H1 (cell line): ENCODE data around the gene LHCGR. TPM values are rescaled to one million over a fixed set of nuclear protein-coding genes. Genes with fewer than 3 reads are reported as not detected.

Experiments used
- CTCF ChIA-PET: fragments of 300-600 bp; sonication (Branson Sonifier 250); formaldehyde crosslinking; loops from one replicate; lab custom pipeline; 2021; ENCODE audit not compliant: partially characterized antibody; lab: Charles Lee
- POLR2A ChIA-PET: fragments of 300-600 bp; sonication (Branson Sonifier 250); formaldehyde crosslinking; loops from one replicate; lab custom pipeline; 2021; ENCODE audit warnings: inconsistent platforms; ENCODE audit not compliant: partially characterized antibody; lab: Charles Lee
- DNase-seq, 2 experiments: peaks; one replicate each; pipeline versions ENCODE4 v3.0.0 to v3.0.0-alpha.2; 2010 to 2022; ENCODE audit warnings: low spot score in 2 of 2, low read depth in 1 of 2, mixed read lengths in 1 of 2
- FAIRE-seq: peaks from 2 replicates; lab custom pipeline; 2011; peaks lifted over from hg19 to GRCh38; lab: Jason Lieb, UNC
- H2AFZ ChIP-seq: 2 replicates; pipeline ENCODE4 v1.8.1; 2012; ENCODE audit warnings: low read length, inconsistent platforms
- H2AK5ac ChIP-seq: 2 replicates; pipeline ENCODE4 v1.6.1; 2013; ENCODE audit warnings: low read depth, low read length
- H2BK120ac ChIP-seq: replicated peaks from 2 replicates; pipeline ENCODE3; 2013; ENCODE audit warnings: low read depth, low read length, inconsistent platforms
- H2BK12ac ChIP-seq: 2 replicates; pipeline ENCODE4 v1.6.1; 2013; ENCODE audit warnings: low read depth, low read length
- H2BK15ac ChIP-seq: 2 replicates; pipeline ENCODE4 v1.6.1; 2013; ENCODE audit warnings: low read length
- H2BK20ac ChIP-seq: 2 replicates; pipeline ENCODE4 v1.6.1; 2013; ENCODE audit warnings: low read length
- H2BK5ac ChIP-seq: 2 replicates; pipeline ENCODE4 v1.6.1; 2013; ENCODE audit warnings: low read depth, low read length
- H3K14ac ChIP-seq: 2 replicates; pipeline ENCODE4 v1.6.1; 2013; ENCODE audit warnings: inconsistent platforms; ENCODE audit not compliant: insufficient read length
- H3K18ac ChIP-seq: 2 replicates; pipeline ENCODE4 v1.6.1; 2013; ENCODE audit warnings: low read length; ENCODE audit errors: extremely low read depth
- H3K23ac ChIP-seq: 2 replicates; pipeline ENCODE4 v1.6.1; 2013; ENCODE audit warnings: inconsistent platforms; ENCODE audit not compliant: insufficient read length
- H3K23me2 ChIP-seq: 2 replicates; pipeline ENCODE4 v1.6.1; 2013; ENCODE audit warnings: low read depth, low read length
- H3K27ac ChIP-seq: 2 replicates; pipeline ENCODE4 v1.6.1; 2011; ENCODE audit warnings: low read depth, low read length, inconsistent platforms
- H3K27me3 ChIP-seq, 4 experiments: replicated peaks in 1 of 4; 1 replicate in 1 of 4; 2 replicates in 3 of 4; pipeline versions ENCODE4 v1.6.1 to v1.8.1; 2011 to 2013; ENCODE audit warnings: low read length in 3 of 4, mild to moderate bottlenecking in 3 of 4, inconsistent platforms in 2 of 4, mixed read lengths in 2 of 4, moderate library complexity in 1 of 4; ENCODE audit not compliant: control insufficient read depth in 3 of 4, insufficient read depth in 3 of 4; ENCODE audit errors: extremely low read depth in 1 of 4
- H3K36me3 ChIP-seq, 4 experiments: 2 replicates each; pipeline versions ENCODE4 v1.6.1 to v1.8.1; 2011 to 2013; ENCODE audit warnings: mild to moderate bottlenecking in 4 of 4, low read length in 3 of 4, moderate library complexity in 2 of 4, control low read depth in 1 of 4, inconsistent platforms in 1 of 4; ENCODE audit not compliant: insufficient read depth in 4 of 4, control insufficient read depth in 2 of 4
- H3K4ac ChIP-seq: replicated peaks from 2 replicates; pipeline ENCODE3; 2013; ENCODE audit warnings: low read length, low read depth, mixed read lengths, inconsistent platforms; ENCODE audit not compliant: insufficient read length
- H3K4me1 ChIP-seq, 4 experiments: replicated peaks in 1 of 4; 1 replicate in 1 of 4; 2 replicates in 3 of 4; pipeline versions ENCODE4 v1.6.1 to v1.8.1; 2011 to 2013; ENCODE audit warnings: low read length in 3 of 4, inconsistent platforms in 2 of 4, mixed read lengths in 1 of 4; ENCODE audit not compliant: insufficient read depth in 4 of 4, control insufficient read depth in 3 of 4
- H3K4me2 ChIP-seq, 2 experiments: 2 replicates each; pipeline versions ENCODE4 v1.6.1 to v1.8.1; 2011 to 2013; ENCODE audit warnings: low read depth in 2 of 2, low read length in 2 of 2, control low read depth in 1 of 2, inconsistent platforms in 1 of 2, mild to moderate bottlenecking in 1 of 2; ENCODE audit not compliant: insufficient read depth in 1 of 2
- H3K4me3 ChIP-seq, 4 experiments: fragments of 200-600, 300-600 bp in 1 of 4; sonication (generic), shearing (Covaris generic), sonication (Bioruptor Twin) in 1 of 4; 2 replicates each; pipeline versions ENCODE4 v1.5.1 to v1.8.1; 2011 to 2016; ENCODE audit warnings: low read length in 4 of 4, low read depth in 3 of 4, control low read depth in 2 of 4, inconsistent platforms in 2 of 4, mild to moderate bottlenecking in 2 of 4, mixed read lengths in 1 of 4, moderate library complexity in 1 of 4; ENCODE audit not compliant: insufficient read depth in 2 of 4; ENCODE audit errors: extremely low read depth in 1 of 4
- H3K56ac ChIP-seq: replicated peaks from 2 replicates; pipeline ENCODE3; 2013; ENCODE audit warnings: low read depth, mild to moderate bottlenecking, mixed read lengths, low read length, inconsistent platforms; ENCODE audit not compliant: insufficient read length
- H3K79me1 ChIP-seq: 2 replicates; pipeline ENCODE4 v1.6.1; 2013; ENCODE audit warnings: low read depth, low read length, control low read depth
- H3K79me2 ChIP-seq, 2 experiments: 2 replicates each; pipeline versions ENCODE4 v1.6.1 to v1.8.1; 2012 to 2013; ENCODE audit warnings: low read length in 2 of 2, mild to moderate bottlenecking in 2 of 2, inconsistent platforms in 1 of 2; ENCODE audit not compliant: insufficient read depth in 2 of 2, control insufficient read depth in 1 of 2
- H3K9ac ChIP-seq, 4 experiments: replicated peaks in 1 of 4; 1 replicate in 1 of 4; 2 replicates in 3 of 4; pipeline versions ENCODE4 v1.6.1 to v1.8.1; 2011 to 2013; ENCODE audit warnings: low read depth in 3 of 4, low read length in 3 of 4, control low read depth in 2 of 4, mild to moderate bottlenecking in 2 of 4, moderate library complexity in 2 of 4, inconsistent platforms in 1 of 4; ENCODE audit errors: extremely low read depth in 1 of 4
- H3K9me3 ChIP-seq, 2 experiments: 2 replicates each; pipeline versions ENCODE4 v1.6.1 to v1.8.1; 2012 to 2013; ENCODE audit warnings: mild to moderate bottlenecking in 2 of 2, moderate library complexity in 2 of 2, control low read depth in 1 of 2, inconsistent platforms in 1 of 2, low read depth in 1 of 2, low read length in 1 of 2, mixed read lengths in 1 of 2; ENCODE audit not compliant: insufficient read depth in 2 of 2
- H4K20me1 ChIP-seq, 2 experiments: replicated peaks in 1 of 2; 2 replicates each; pipeline versions ENCODE3 to v1.8.1; 2011 to 2013; ENCODE audit warnings: inconsistent platforms in 2 of 2, low read length in 2 of 2, mild to moderate bottlenecking in 1 of 2; ENCODE audit not compliant: insufficient read depth in 2 of 2, control insufficient read depth in 1 of 2
- H4K5ac ChIP-seq: 2 replicates; pipeline ENCODE4 v1.6.1; 2013; ENCODE audit warnings: low read length, low read depth, mixed read lengths, inconsistent platforms; ENCODE audit not compliant: insufficient read length
- H4K8ac ChIP-seq: 2 replicates; pipeline ENCODE4 v1.8.0; 2013; ENCODE audit warnings: mild to moderate bottlenecking, moderate library complexity, low read length, inconsistent platforms; ENCODE audit not compliant: insufficient read depth; ENCODE audit errors: extremely low read depth
- H4K91ac ChIP-seq: replicated peaks from 2 replicates; pipeline ENCODE3; 2013; ENCODE audit warnings: low read length, mixed read lengths, inconsistent platforms; ENCODE audit not compliant: insufficient read length
- ATF2 ChIP-seq: IDR thresholded peaks from 2 replicates; pipeline ENCODE4 v1.6.1; 2012; ENCODE audit warnings: low read length, inconsistent platforms
- BACH1 ChIP-seq: IDR thresholded peaks from 2 replicates; pipeline ENCODE4 v1.6.1; 2012; ENCODE audit warnings: low read length, improper control_type of control experiment
- CREB1 ChIP-seq: IDR thresholded peaks from 2 replicates; pipeline ENCODE4 v1.6.1; 2012; ENCODE audit warnings: inconsistent platforms
- CTBP2 ChIP-seq: IDR thresholded peaks from 2 replicates; pipeline ENCODE4 v1.7.0; 2011; ENCODE audit warnings: borderline replicate concordance, mild to moderate bottlenecking, moderate library complexity, mixed read lengths, low read length; ENCODE audit not compliant: insufficient read depth, insufficient read length
- EP300 ChIP-seq, 2 experiments: IDR thresholded peaks; 1 replicate in 1 of 2; 2 replicates in 1 of 2; pipeline ENCODE4 v1.6.1; 2011 to 2012; ENCODE audit warnings: low read depth in 2 of 2, low read length in 2 of 2, mild to moderate bottlenecking in 2 of 2, borderline replicate concordance in 1 of 2, inconsistent platforms in 1 of 2, moderate library complexity in 1 of 2
- EZH2 ChIP-seq: fragments of 200-600 bp; sonication (generic); IDR thresholded peaks from 2 replicates; pipeline ENCODE4 v1.7.1; 2012; ENCODE audit warnings: low read depth, mild to moderate bottlenecking, moderate library complexity, low read length, inconsistent platforms; ENCODE audit not compliant: severe bottlenecking
- KDM1A ChIP-seq: fragments of 200-600, 300-600 bp; sonication (generic); IDR thresholded peaks from 2 replicates; pipeline ENCODE4 v1.7.1; 2016; ENCODE audit warnings: mild to moderate bottlenecking, low read length, borderline replicate concordance
- KDM4A ChIP-seq: IDR thresholded peaks from one replicate; pipeline ENCODE4 v1.7.1; 2012; ENCODE audit warnings: low read depth, mild to moderate bottlenecking, moderate library complexity, low read length, inconsistent platforms; ENCODE audit not compliant: severe bottlenecking
- NRF1 ChIP-seq: IDR thresholded peaks from 2 replicates; pipeline ENCODE4 v1.6.1; 2011; ENCODE audit warnings: mild to moderate bottlenecking, low read depth, low read length, improper control_type of control experiment
- POLR2AphosphoS5 ChIP-seq: IDR thresholded peaks from 2 replicates; pipeline ENCODE4 v1.6.1; 2011; ENCODE audit warnings: low read depth, low read length
- SIRT6 ChIP-seq: IDR thresholded peaks from one replicate; pipeline ENCODE4 v1.7.1; 2012; ENCODE audit warnings: low read length, inconsistent platforms
- WGBS, 2 experiments: shearing (Covaris generic) in 1 of 2; methylation state at CpG; one replicate each; pipeline versions ENCODE4 v1.1.6 to v1.1.7; 2013 to 2015; ENCODE audit warnings: low lambda C conversion rate in 2 of 2, mixed read lengths in 2 of 2, inconsistent platforms in 1 of 2, low coverage in 1 of 2, missing lambda C conversion rate in 1 of 2; ENCODE audit not compliant: insufficient replicate concordance in 2 of 2, insufficient coverage in 1 of 2, insufficient read length in 1 of 2; ENCODE audit errors: extremely low coverage in 1 of 2, missing lambda C conversion rate in 1 of 2; 5-methylcytosine and 5-hydroxymethylcytosine counted together
- polyA plus RNA-seq, 7 experiments: library from polyadenylated mRNA; depleted of rRNA in 3 of 7; stranded (reverse) in 5 of 7; unstranded in 2 of 7; fragments of >200 nt in 5 of 7; fragments of 200-250 nt in 2 of 7; gene quantifications; 1 replicate in 5 of 7; 2 replicates in 1 of 7; 4 replicates in 1 of 7; pipeline versions ENCODE4 v1.2.1 to v1.2.3, GENCODE V29; 2011 to 2013; ENCODE audit warnings: missing spikeins in 2 of 7, mixed read lengths in 2 of 7
- total RNA-seq: library from RNA; stranded (reverse); fragmentation: NEBNext Ultra II Directional; extraction: Animal tissue kit (Norgen Biotek cat#: 25700); gene quantifications from 2 replicates; pipeline ENCODE4 v1.2.1, GENCODE V29; 2021

The LHCGR gene
- total and polyA plus RNA-seq, 2 of the 8 experiments (the other 6 are each of a cell fraction or from before 2014, with no cell fraction given) = 0.30 to 0.73 TPM

GRCh38 chr2:48707466-48707865 is 48.1 kb downstream of the LHCGR start:
- DNase-seq = no peak
- no peaks in the 10 kb centered on the region for H3K9me3 ChIP-seq
- POLR2A ChIA-PET = no interaction called here
- no peak overlapping the region for H2BK15ac ChIP-seq
- H3K27me3 ChIP-seq = no peaks in the 10 kb centered on the region
- peaks cover 0 to 5% (median 0%) of the 10 kb centered on the region in 4 experiments; a peak in 1 of 7 replicates for H3K4me1 ChIP-seq
- no peak overlapping the region for H3K4me3 ChIP-seq
- no peak overlapping the region for H2AFZ ChIP-seq
- H3K23ac ChIP-seq = no peak overlapping the region
- no peak overlapping the region for H3K56ac ChIP-seq
- H3K23me2 ChIP-seq = no peaks in the 10 kb centered on the region
- no peaks in the 10 kb centered on the region for H3K36me3 ChIP-seq
- H3K14ac ChIP-seq = no peak overlapping the region
- no peaks in the 10 kb centered on the region for H3K79me1 ChIP-seq
- no peak overlapping the region for H4K91ac ChIP-seq
- no peak overlapping the region for H3K27ac ChIP-seq
- WGBS, 2 experiments = 90% methylated on average over 6 of the region's 6 CpGs; no CpG with 5 or more reads in 1 of the 2 experiments
- no peak overlapping the region for H2BK20ac ChIP-seq
- no peak overlapping the region for H3K18ac ChIP-seq
- H2BK120ac ChIP-seq = no peak overlapping the region
- no peak overlapping the region for H2BK12ac ChIP-seq
- no peak overlapping the region for H2AK5ac ChIP-seq
- no peak overlapping the region for H4K5ac ChIP-seq
- no peak overlapping the region for H3K9ac ChIP-seq
- H4K8ac ChIP-seq = no peak overlapping the region
- no peak overlapping the region for H2BK5ac ChIP-seq
- H3K79me2 ChIP-seq = no peaks in the 10 kb centered on the region
- H4K20me1 ChIP-seq = no peaks in the 10 kb centered on the region
- CTCF ChIA-PET = interaction anchor here (2.7 kb wide), 2 partner anchors 8 to 21 kb away, joined by 6 to 13 read pairs; no protein-coding TSS in a partner anchor
- no peak overlapping the region for H3K4me2 ChIP-seq
- FAIRE-seq = no peak
- H3K4ac ChIP-seq = no peak overlapping the region
- TF ChIP-seq CREB1 (no peak), BACH1 (no peak), EZH2 (no peak), EP300 (IDR thresholded peaks at IDR 0.05; ENCODE audit: borderline replicate concordance in 1 of 2, low read depth in 2 of 2, low read length in 2 of 2) (no peak), KDM1A (no peak), ATF2 (no peak), KDM4A (no peak), CTBP2 (no peak), NRF1 (no peak), SIRT6 (no peak), POLR2AphosphoS5 (no peak)
